ENCODE results near the gene PROZ. TPM values are rescaled to one million over a fixed set of nuclear protein-coding genes. Genes with fewer than 3 reads are reported as not detected.

The PROZ gene
- polyA plus RNA-seq, 1 of the 3 experiments (the other 2 are of a cell fraction), result not detected

DNA sequence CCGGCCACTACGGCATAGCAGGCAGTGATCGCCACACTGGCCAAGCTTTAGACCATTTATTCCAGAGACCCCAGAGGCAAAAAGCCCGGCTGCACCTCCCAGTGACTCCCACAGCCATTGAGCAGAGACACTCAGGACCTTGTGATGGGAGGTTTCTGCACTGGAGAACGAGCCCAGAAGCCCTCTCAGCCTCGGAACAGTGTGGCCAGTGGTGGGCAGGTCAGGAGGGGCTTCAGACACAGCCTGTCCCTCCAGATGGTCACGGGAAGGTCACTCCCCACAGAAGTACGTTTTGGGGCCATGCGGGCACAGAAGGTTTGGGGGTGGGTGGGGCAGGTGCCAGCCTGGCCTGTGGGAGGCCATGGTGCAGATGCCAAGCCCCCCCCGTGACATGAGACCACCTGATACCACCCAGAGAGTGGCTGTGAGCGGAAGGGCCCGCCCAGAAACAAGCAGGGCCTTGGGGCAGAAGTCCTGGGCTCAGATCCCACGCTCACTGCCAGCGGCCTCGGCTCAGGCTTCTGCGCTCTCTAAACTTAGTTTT lies 36.4 kb upstream of the PROZ start:
- no peaks in the 10 kb centered on the region for H3K79me2 ChIP-seq (ENCODE audit: insufficient read depth)
- H3K4me1 ChIP-seq (ENCODE audit: control insufficient read depth in 1 of 2, insufficient read depth in 2 of 2, low read depth in 1 of 2, low read length in 1 of 2), result peaks cover 0 to 24% of the 10 kb centered on the region in 2 experiments; a peak in 1 of 4 replicates
- H3K4me2 ChIP-seq, result 0 out of 2 replicates have a peak overlapping the region, but pooled peaks have one; percentile 62
- 69% methylated on average over 10 of the region's 16 CpGs for WGBS (ENCODE audit: low lambda C conversion rate)
- H3K9me3 ChIP-seq, result no peaks in the 10 kb centered on the region
- H3K4me3 ChIP-seq (ENCODE audit: low read depth in 2 of 2, low read length in 1 of 2), result no peak overlapping the region; a peak in 1 of 4 replicates
- no peaks in the 10 kb centered on the region for H4K20me1 ChIP-seq (ENCODE audit: insufficient read depth)
- peak overlapping the region in 1 of 2 experiments; percentile 75; a peak in 2 of 4 replicates for H3K27ac ChIP-seq (ENCODE audit: low read depth in 2 of 2, low read length in 1 of 2)
- no peaks in the 10 kb centered on the region for H3K27me3 ChIP-seq (ENCODE audit: insufficient read depth)
- CTCF ChIA-PET, result interaction anchor here (0.6 kb wide), 1 partner anchor 179 kb away, joined by 3 read pairs; no protein-coding TSS in a partner anchor
- no peaks in the 10 kb centered on the region for H3K9me2 ChIP-seq
- H3F3A ChIP-seq (replicated peaks; ENCODE audit: insufficient read depth), result no peaks in the 10 kb centered on the region
- no peaks in the 10 kb centered on the region for H3K36me3 ChIP-seq (replicated peaks in 1 of 2; ENCODE audit: control insufficient read depth in 1 of 2, insufficient read depth in 2 of 2, low read length in 1 of 2)
- POLR2A ChIA-PET, result interaction anchor here (1.1 kb wide), 1 partner anchor 87 kb away, joined by 3 read pairs; the partner anchor contains the start of genes CUL4A and PCID2
- peak; percentile 66 for DNase-seq
- H2AFZ ChIP-seq (ENCODE audit: low read depth), result peak overlapping the region; percentile 29; the same call in 1 of the 2 replicates
- TF ChIP-seq, protein P1, sequence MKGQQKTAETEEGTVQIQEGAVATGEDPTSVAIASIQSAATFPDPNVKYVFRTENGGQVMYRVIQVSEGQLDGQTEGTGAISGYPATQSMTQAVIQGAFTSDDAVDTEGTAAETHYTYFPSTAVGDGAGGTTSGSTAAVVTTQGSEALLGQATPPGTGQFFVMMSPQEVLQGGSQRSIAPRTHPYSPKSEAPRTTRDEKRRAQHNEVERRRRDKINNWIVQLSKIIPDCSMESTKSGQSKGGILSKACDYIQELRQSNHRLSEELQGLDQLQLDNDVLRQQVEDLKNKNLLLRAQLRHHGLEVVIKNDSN (IDR thresholded peaks at IDR 0.05; ENCODE audit: borderline replicate concordance, low read depth), result no peak
- no peak for TF ChIP-seq RCOR1 (IDR thresholded peaks at IDR 0.05; ENCODE audit: low read length)
- no peak for TF ChIP-seq ZBTB33 (IDR thresholded peaks at IDR 0.05; ENCODE audit: borderline replicate concordance, low read depth)
- TF ChIP-seq GABPA (IDR thresholded peaks at IDR 0.05; ENCODE audit: low read depth), result no peak
- TF ChIP-seq, protein P2, sequence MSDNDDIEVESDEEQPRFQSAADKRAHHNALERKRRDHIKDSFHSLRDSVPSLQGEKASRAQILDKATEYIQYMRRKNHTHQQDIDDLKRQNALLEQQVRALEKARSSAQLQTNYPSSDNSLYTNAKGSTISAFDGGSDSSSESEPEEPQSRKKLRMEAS (IDR thresholded peaks at IDR 0.05; ENCODE audit: low read depth), result no peak
- no peak for TF ChIP-seq CTCF (IDR thresholded peaks at IDR 0.05)
- TF ChIP-seq FOXM1 (IDR thresholded peaks at IDR 0.05; ENCODE audit: low read depth), result no peak
- no peak for TF ChIP-seq RFX5 (IDR thresholded peaks at IDR 0.05; ENCODE audit: low read length)
- no peak for TF ChIP-seq POLR2AphosphoS5 (IDR thresholded peaks at IDR 0.05; ENCODE audit: low read depth, low read length)
- no peak for TF ChIP-seq RAD21 (IDR thresholded peaks at IDR 0.05; ENCODE audit: low read length)
- no peak for TF ChIP-seq FOXJ3 (CRISPR knock-in tag; IDR thresholded peaks at IDR 0.05)
- no peak for TF ChIP-seq NFIC (IDR thresholded peaks at IDR 0.05; ENCODE audit: borderline replicate concordance)
- TF ChIP-seq GATA2 (CRISPR knock-in tag; IDR thresholded peaks at IDR 0.05), result no peak
- no peak for TF ChIP-seq MXI1 (IDR thresholded peaks at IDR 0.05; ENCODE audit: low read depth, low read length)
- TF ChIP-seq NRF1 (IDR thresholded peaks at IDR 0.05; ENCODE audit: low read depth, low read length), result no peak
- TF ChIP-seq, protein P3, sequence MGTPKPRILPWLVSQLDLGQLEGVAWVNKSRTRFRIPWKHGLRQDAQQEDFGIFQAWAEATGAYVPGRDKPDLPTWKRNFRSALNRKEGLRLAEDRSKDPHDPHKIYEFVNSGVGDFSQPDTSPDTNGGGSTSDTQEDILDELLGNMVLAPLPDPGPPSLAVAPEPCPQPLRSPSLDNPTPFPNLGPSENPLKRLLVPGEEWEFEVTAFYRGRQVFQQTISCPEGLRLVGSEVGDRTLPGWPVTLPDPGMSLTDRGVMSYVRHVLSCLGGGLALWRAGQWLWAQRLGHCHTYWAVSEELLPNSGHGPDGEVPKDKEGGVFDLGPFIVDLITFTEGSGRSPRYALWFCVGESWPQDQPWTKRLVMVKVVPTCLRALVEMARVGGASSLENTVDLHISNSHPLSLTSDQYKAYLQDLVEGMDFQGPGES (IDR thresholded peaks at IDR 0.05; ENCODE audit: low read depth, low read length), result no peak
- TF ChIP-seq TAF1 (IDR thresholded peaks at IDR 0.05; ENCODE audit: borderline replicate concordance, low read depth, low read length), result no peak
- TF ChIP-seq FOSL2 (IDR thresholded peaks at IDR 0.05; ENCODE audit: borderline replicate concordance, low read depth), result no peak
- TF ChIP-seq, protein P4, sequence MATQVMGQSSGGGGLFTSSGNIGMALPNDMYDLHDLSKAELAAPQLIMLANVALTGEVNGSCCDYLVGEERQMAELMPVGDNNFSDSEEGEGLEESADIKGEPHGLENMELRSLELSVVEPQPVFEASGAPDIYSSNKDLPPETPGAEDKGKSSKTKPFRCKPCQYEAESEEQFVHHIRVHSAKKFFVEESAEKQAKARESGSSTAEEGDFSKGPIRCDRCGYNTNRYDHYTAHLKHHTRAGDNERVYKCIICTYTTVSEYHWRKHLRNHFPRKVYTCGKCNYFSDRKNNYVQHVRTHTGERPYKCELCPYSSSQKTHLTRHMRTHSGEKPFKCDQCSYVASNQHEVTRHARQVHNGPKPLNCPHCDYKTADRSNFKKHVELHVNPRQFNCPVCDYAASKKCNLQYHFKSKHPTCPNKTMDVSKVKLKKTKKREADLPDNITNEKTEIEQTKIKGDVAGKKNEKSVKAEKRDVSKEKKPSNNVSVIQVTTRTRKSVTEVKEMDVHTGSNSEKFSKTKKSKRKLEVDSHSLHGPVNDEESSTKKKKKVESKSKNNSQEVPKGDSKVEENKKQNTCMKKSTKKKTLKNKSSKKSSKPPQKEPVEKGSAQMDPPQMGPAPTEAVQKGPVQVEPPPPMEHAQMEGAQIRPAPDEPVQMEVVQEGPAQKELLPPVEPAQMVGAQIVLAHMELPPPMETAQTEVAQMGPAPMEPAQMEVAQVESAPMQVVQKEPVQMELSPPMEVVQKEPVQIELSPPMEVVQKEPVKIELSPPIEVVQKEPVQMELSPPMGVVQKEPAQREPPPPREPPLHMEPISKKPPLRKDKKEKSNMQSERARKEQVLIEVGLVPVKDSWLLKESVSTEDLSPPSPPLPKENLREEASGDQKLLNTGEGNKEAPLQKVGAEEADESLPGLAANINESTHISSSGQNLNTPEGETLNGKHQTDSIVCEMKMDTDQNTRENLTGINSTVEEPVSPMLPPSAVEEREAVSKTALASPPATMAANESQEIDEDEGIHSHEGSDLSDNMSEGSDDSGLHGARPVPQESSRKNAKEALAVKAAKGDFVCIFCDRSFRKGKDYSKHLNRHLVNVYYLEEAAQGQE (IDR thresholded peaks at IDR 0.05; ENCODE audit: low read depth, low read length), result no peak
- no peak overlapping the region for H3K9ac ChIP-seq

Data from SK-N-SH (cell line).